ENCODE measurements around the gene DHODH. TPM values are rescaled to one million over a fixed set of nuclear protein-coding genes. Genes with fewer than 3 reads are reported as not detected.
"Not testable (repeated sequence)": the region's sequence is repeated elsewhere in the genome, so short reads cannot be mapped to it uniquely, and the experiment has no call there.

The DHODH gene

GRCh38 chr16:72073560-72074230 is 65.2 kb downstream of the DHODH start:
- Histone ChIP-seq H3K36me3 (replicated peaks in 1 of 2; ENCODE audit: control insufficient read depth in 2 of 2, insufficient read depth in 2 of 2, low read length in 2 of 2) (no peaks in the 10 kb centered on the region), H3K18ac (ENCODE audit: low read length) (no peak overlapping the region), H3K9ac (ENCODE audit: low read depth, low read length, poor library complexity) (no peak overlapping the region), H2BK15ac (ENCODE audit: low read length) (no peak overlapping the region), H3K9me3 (replicated peaks in 1 of 2; ENCODE audit: control insufficient read depth in 2 of 2, insufficient read depth in 1 of 2, low read depth in 1 of 2, low read length in 2 of 2) (no peaks in the 10 kb centered on the region), H3K4me1 (ENCODE audit: control insufficient read depth in 2 of 2, insufficient read depth in 1 of 2, low read depth in 1 of 2, low read length in 2 of 2) (no peaks in the 10 kb centered on the region), H2AFZ (ENCODE audit: low read length) (no peak overlapping the region), H3K4ac (ENCODE audit: low read length) (no peak overlapping the region), H3K4me2 (ENCODE audit: insufficient read depth, low read length, poor library complexity, severe bottlenecking) (no peak overlapping the region), H3K27me3 (ENCODE audit: control insufficient read depth in 3 of 3, insufficient read depth in 3 of 3, low read depth in 1 of 3, low read length in 3 of 3) (no peaks in the 10 kb centered on the region), H3K79me1 (ENCODE audit: low read depth, low read length) (no peaks in the 10 kb centered on the region), H3K14ac (ENCODE audit: low read length) (no peak overlapping the region), H3K4me3 (ENCODE audit: low read length in 2 of 2) (no peak overlapping the region), H2BK120ac (ENCODE audit: low read depth, low read length) (no peak overlapping the region), H3K23ac (ENCODE audit: low read depth, low read length, poor library complexity) (no peak overlapping the region), H2BK12ac (ENCODE audit: low read length) (no peak overlapping the region), H2AK5ac (ENCODE audit: low read depth, low read length) (no peak overlapping the region), H3K27ac (replicated peaks; ENCODE audit: low read length) (no peak overlapping the region), H4K91ac (ENCODE audit: low read depth, low read length, poor library complexity) (no peak overlapping the region), H4K8ac (ENCODE audit: low read depth, low read length) (no peak overlapping the region), H2BK5ac (ENCODE audit: low read length) (no peak overlapping the region)
- no peak for DNase-seq (ENCODE audit: low spot score)
- WGBS, 2 donors (ENCODE audit: extremely low coverage in 2 of 2, insufficient read length in 2 of 2, insufficient replicate concordance in 1 of 2): no CpG with 5 or more reads among the region's 8 CpGs

GRCh38 chr16:72075067-72075466 is 66.5 kb downstream of the DHODH start:
- not testable (repeated sequence) for H2BK120ac ChIP-seq (ENCODE audit: low read depth, low read length); H2BK12ac ChIP-seq (ENCODE audit: low read length); H3K27ac ChIP-seq (replicated peaks; ENCODE audit: low read length); DNase-seq (ENCODE audit: low spot score); H3K79me1 ChIP-seq (ENCODE audit: low read depth, low read length); H3K27me3 ChIP-seq (ENCODE audit: control insufficient read depth in 3 of 3, insufficient read depth in 3 of 3, low read depth in 1 of 3, low read length in 3 of 3); H3K23ac ChIP-seq (ENCODE audit: low read depth, low read length, poor library complexity); H2AK5ac ChIP-seq (ENCODE audit: low read depth, low read length); H3K4ac ChIP-seq (ENCODE audit: low read length); H3K4me2 ChIP-seq (ENCODE audit: insufficient read depth, low read length, poor library complexity, severe bottlenecking); H3K4me1 ChIP-seq (ENCODE audit: control insufficient read depth in 2 of 2, insufficient read depth in 1 of 2, low read depth in 1 of 2, low read length in 2 of 2); H2BK15ac ChIP-seq (ENCODE audit: low read length); H2AFZ ChIP-seq (ENCODE audit: low read length); H2BK5ac ChIP-seq (ENCODE audit: low read length); H3K9ac ChIP-seq (ENCODE audit: low read depth, low read length, poor library complexity); H3K18ac ChIP-seq (ENCODE audit: low read length); H4K91ac ChIP-seq (ENCODE audit: low read depth, low read length, poor library complexity); H3K36me3 ChIP-seq (replicated peaks in 1 of 2; ENCODE audit: control insufficient read depth in 2 of 2, insufficient read depth in 2 of 2, low read length in 2 of 2); H3K14ac ChIP-seq (ENCODE audit: low read length); H4K8ac ChIP-seq (ENCODE audit: low read depth, low read length); H3K9me3 ChIP-seq (replicated peaks in 1 of 2; ENCODE audit: control insufficient read depth in 2 of 2, insufficient read depth in 1 of 2, low read depth in 1 of 2, low read length in 2 of 2); H3K4me3 ChIP-seq (ENCODE audit: low read length in 2 of 2)
- WGBS, 2 donors (ENCODE audit: extremely low coverage in 2 of 2, insufficient read length in 2 of 2, insufficient replicate concordance in 1 of 2): no CpG with 5 or more reads among the region's 6 CpGs

Small RNA genes lying within 50 kb of the gene (small RNA-seq; reads per million reads assigned to genes)
- gene RPL39P31 (ENCODE audit: insufficient read depth): not detected
